Uterus (tissue), 2 donors: ENCODE data around the gene HEXIM1.

Experiments used
- POLR2A ChIP-seq, 2 donors: fragments of 450-650 bp; IDR thresholded peaks; one replicate each; pipeline ENCODE4 v1.6.1; 2016; ENCODE audit warnings: antibody characterized with exemption in 2 of 2, mild to moderate bottlenecking in 1 of 2, moderate library complexity in 1 of 2
- TF ChIP-seq, protein P1 (sequence below), 4 experiments: fragments of 200-600 bp in 2 of 4; fragments of 450-650 bp in 2 of 4; sonication (generic) in 2 of 4; IDR thresholded peaks; one replicate each; pipeline ENCODE4 v1.5.1; 2016 to 2019; ENCODE audit warnings: antibody characterized with exemption in 4 of 4, mild to moderate bottlenecking in 2 of 4, moderate library complexity in 1 of 4

DNA sequence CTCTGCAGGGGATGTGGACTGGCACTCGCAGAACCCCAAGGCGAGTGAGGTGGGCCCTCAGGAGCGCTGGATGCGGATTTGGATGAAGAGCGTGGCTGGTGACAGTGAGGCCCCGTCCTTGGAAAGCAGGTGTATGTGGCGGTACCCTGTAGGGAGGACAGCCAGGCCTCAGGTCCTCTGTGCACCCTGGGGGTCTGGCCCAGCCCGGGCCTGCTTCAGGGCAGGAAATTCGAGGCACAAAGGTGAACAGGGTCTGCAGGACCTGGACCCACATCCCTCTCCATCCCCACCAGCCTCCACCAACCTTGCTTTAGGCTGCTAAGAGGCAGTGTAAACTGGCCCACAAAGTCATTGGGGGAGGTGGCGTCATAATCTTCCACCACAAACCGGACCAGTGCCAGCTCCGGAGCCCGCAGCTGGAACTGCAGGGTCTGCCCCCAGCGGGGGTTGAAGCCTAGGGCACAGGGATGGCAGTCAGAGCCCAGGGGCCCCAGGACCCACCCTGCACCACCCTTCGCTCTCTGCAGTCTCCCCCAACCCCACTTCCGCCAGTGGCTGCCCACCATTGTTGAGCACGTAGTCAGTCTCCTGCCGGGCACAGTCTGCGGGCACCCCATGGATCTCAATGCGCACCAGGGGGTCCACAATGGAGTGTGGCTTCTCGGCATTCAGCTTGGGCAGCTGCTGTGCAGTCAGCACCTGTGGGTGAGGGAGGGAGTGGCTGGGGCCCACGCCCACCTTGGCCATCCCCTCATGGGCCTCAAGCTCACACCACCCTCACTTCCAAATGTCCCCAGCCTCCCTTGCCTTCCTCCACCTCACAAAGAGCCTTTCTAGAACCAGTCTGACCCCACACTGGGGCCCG lies 35.5 kb upstream of the HEXIM1 start:
- TF ChIP-seq, protein P1, sequence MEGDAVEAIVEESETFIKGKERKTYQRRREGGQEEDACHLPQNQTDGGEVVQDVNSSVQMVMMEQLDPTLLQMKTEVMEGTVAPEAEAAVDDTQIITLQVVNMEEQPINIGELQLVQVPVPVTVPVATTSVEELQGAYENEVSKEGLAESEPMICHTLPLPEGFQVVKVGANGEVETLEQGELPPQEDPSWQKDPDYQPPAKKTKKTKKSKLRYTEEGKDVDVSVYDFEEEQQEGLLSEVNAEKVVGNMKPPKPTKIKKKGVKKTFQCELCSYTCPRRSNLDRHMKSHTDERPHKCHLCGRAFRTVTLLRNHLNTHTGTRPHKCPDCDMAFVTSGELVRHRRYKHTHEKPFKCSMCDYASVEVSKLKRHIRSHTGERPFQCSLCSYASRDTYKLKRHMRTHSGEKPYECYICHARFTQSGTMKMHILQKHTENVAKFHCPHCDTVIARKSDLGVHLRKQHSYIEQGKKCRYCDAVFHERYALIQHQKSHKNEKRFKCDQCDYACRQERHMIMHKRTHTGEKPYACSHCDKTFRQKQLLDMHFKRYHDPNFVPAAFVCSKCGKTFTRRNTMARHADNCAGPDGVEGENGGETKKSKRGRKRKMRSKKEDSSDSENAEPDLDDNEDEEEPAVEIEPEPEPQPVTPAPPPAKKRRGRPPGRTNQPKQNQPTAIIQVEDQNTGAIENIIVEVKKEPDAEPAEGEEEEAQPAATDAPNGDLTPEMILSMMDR (IDR thresholded peaks at IDR 0.05): no peak
- TF ChIP-seq POLR2A (IDR thresholded peaks at IDR 0.05): no peak
